Stimulated activated CD4-positive, alpha-beta T cell treated with anti-CD3 and anti-CD28 coated beads, Interleukin-12 subunit alpha, Interleukin-12 subunit beta, amount 100 ng/mL, for 48 hours (primary cell): ENCODE results near the gene MRM2.
A peak's percentile ranks its signal among the peaks of the same experiment; 100 is the strongest.

ENCODE experiments used
- DNase-seq, 3 donors: peaks; one replicate each; pipeline ENCODE4 v3.0.0-alpha.2; 2020; ENCODE audit warnings: low read depth in 2 of 3, low spot score in 1 of 3

MRM2 gene

GRCh38 chr7:2241580-2242540, at the start of gene MRM2, which contains the start of gene NUDT1:
Gene MRM2, minus strand, starts transcription at chr7:2242205. Its CDS starts 36 bp downstream, at chr7:2242169.
Gene NUDT1, plus strand, starts transcription at chr7:2242226. Its CDS starts 2,349 bp downstream, at chr7:2244575.
- peak; percentile 53 to 78 (median 59) for DNase-seq

GRCh38 chr7:2290877-2291276, 48.9 kb upstream of the MRM2 start:
- DNase-seq = no peak

GRCh38 chr7:2289621-2290020, 47.6 kb upstream of the MRM2 start:
- DNase-seq = no peak

- DNase-seq = no peak
Observed at GRCh38 chr7:2289111-2289586, 47.1 kb upstream of the MRM2 start.

GRCh38 chr7:2288503-2288902, 46.5 kb upstream of the MRM2 start:
- no peak for DNase-seq

GRCh38 chr7:2287745-2288144, 45.7 kb upstream of the MRM2 start:
- DNase-seq = no peak

- no peak for DNase-seq
Observed at GRCh38 chr7:2283074-2283473, 41.1 kb upstream of the MRM2 start.

GRCh38 chr7:2282185-2282751, 40.3 kb upstream of the MRM2 start:
- no peak for DNase-seq

GRCh38 chr7:2281541-2281940, 39.5 kb upstream of the MRM2 start:
- no peak for DNase-seq

GRCh38 chr7:2280424-2280823, 38.4 kb upstream of the MRM2 start:
- DNase-seq = no peak

GRCh38 chr7:2279896-2280295, 37.9 kb upstream of the MRM2 start:
- no peak for DNase-seq

GRCh38 chr7:2278026-2278425, 36.0 kb upstream of the MRM2 start:
- no peak for DNase-seq

GRCh38 chr7:2276107-2276506, 34.1 kb upstream of the MRM2 start:
- DNase-seq = no peak

- no peak for DNase-seq
Observed at GRCh38 chr7:2275101-2275500, 33.1 kb upstream of the MRM2 start.

- no peak for DNase-seq
Observed at GRCh38 chr7:2274666-2275065, 32.7 kb upstream of the MRM2 start.

GRCh38 chr7:2273866-2274265, 31.9 kb upstream of the MRM2 start:
- DNase-seq = no peak

- DNase-seq = no peak
Observed at GRCh38 chr7:2272031-2272430, 30.0 kb upstream of the MRM2 start.

GRCh38 chr7:2271273-2272026, 29.4 kb upstream of the MRM2 start:
- DNase-seq = no peak

GRCh38 chr7:2270495-2270894, 28.5 kb upstream of the MRM2 start:
- no peak for DNase-seq

- no peak for DNase-seq
Observed at GRCh38 chr7:2269991-2270460, 28.0 kb upstream of the MRM2 start.
